HepG2 (cell line): ENCODE results near the gene CYP46A1. TPM values are rescaled to one million over a fixed set of nuclear protein-coding genes. Genes with fewer than 3 reads are reported as not detected.

Experiments used
- ATAC-seq: fragments of 200-7000 bp; cut with Tn5 transposase; 3 replicates; pipeline ENCODE4 v1.9.1; 2020; ENCODE audit warnings: mild to moderate bottlenecking, moderate library complexity
- BruUV-seq: library from RNA; stranded (reverse); fragments of 400-500 nt; replicated peaks from 2 replicates; lab custom pipeline; 2021; lab: Mats Ljungman, UMichigan
- CTCF ChIA-PET: fragments of 300-600 bp; formaldehyde crosslinking; extraction: SDS; loops from one replicate; lab custom pipeline; 2021; ENCODE audit warnings: low total read pairs, inconsistent platforms, low intra/inter-chr PET ratio; lab: Yijun Ruan, JAX
- POLR2A ChIA-PET: fragments of 350-600 bp; sonication (Branson Sonifier 250); formaldehyde crosslinking; loops from one replicate; lab custom pipeline; 2020; ENCODE audit warnings: antibody characterized with exemption, inconsistent platforms; lab: Yijun Ruan, JAX
- DNase-seq: peaks from one replicate; pipeline ENCODE4 v3.0.0-alpha.2; 2015; ENCODE audit warnings: low spot score
- FAIRE-seq: peaks from 3 replicates; lab custom pipeline; 2011; peaks lifted over from hg19 to GRCh38; lab: Jason Lieb, UNC
- H2AFZ ChIP-seq: one replicate; pipeline ENCODE4 v1.6.1; 2011; ENCODE audit warnings: low read length, inconsistent platforms
- H3K27ac ChIP-seq: fragments of 300-600 bp; 3 replicates; pipeline ENCODE4 v1.8.0; 2011; ENCODE audit warnings: mixed run types, mild to moderate bottlenecking, mixed read lengths, low read length, inconsistent platforms; ENCODE audit not compliant: insufficient read depth; ENCODE audit errors: extremely low read length
- H3K27me3 ChIP-seq, 2 experiments: fragments of 200-600 bp in 1 of 2; 2 replicates in 1 of 2; 3 replicates in 1 of 2; pipeline versions ENCODE4 v1.6.0 to v1.8.0; 2011; ENCODE audit warnings: low read length in 2 of 2, mild to moderate bottlenecking in 2 of 2, moderate library complexity in 2 of 2, inconsistent platforms in 1 of 2; ENCODE audit not compliant: insufficient read depth in 2 of 2, control insufficient read depth in 1 of 2
- H3K36me3 ChIP-seq, 2 experiments: fragments of 200-600 bp in 1 of 2; replicated peaks in 1 of 2; 2 replicates in 1 of 2; 3 replicates in 1 of 2; pipeline versions ENCODE4 v1.5.1 to v1.8.0; 2011; ENCODE audit warnings: low read length in 2 of 2, inconsistent platforms in 1 of 2; ENCODE audit not compliant: insufficient read depth in 2 of 2, control insufficient read depth in 1 of 2
- H3K4me1 ChIP-seq: 2 replicates; pipeline ENCODE4 v1.5.1; 2012; ENCODE audit warnings: low read length, inconsistent platforms; ENCODE audit not compliant: insufficient read depth
- H3K4me2 ChIP-seq: 2 replicates; pipeline ENCODE4 v1.6.0; 2011; ENCODE audit warnings: low read depth, low read length, inconsistent platforms
- H3K4me3 ChIP-seq, 3 experiments: fragments of 200-600 bp in 1 of 3; sonication (generic), shearing (Covaris generic) in 1 of 3; replicated peaks in 1 of 3; 2 replicates each; pipeline ENCODE4 v1.5.1; 2011 to 2016; ENCODE audit warnings: low read length in 3 of 3, inconsistent platforms in 2 of 3, low read depth in 2 of 3, mild to moderate bottlenecking in 2 of 3, control low read depth in 1 of 3, mixed read lengths in 1 of 3; ENCODE audit not compliant: insufficient read depth in 1 of 3
- H3K79me2 ChIP-seq: one replicate; pipeline ENCODE4 v1.6.1; 2011; ENCODE audit warnings: low read length, inconsistent platforms; ENCODE audit not compliant: insufficient read depth
- H3K9ac ChIP-seq: 2 replicates; pipeline ENCODE4 v1.6.0; 2011; ENCODE audit warnings: mild to moderate bottlenecking, low read depth, low read length, inconsistent platforms; ENCODE audit not compliant: insufficient read depth
- H3K9me3 ChIP-seq: 2 replicates; pipeline ENCODE4 v1.5.1; 2012; ENCODE audit warnings: mild to moderate bottlenecking, low read length
- H4K20me1 ChIP-seq: 2 replicates; pipeline ENCODE4 v1.6.0; 2011; ENCODE audit warnings: inconsistent platforms, mild to moderate bottlenecking, low read length, moderate library complexity; ENCODE audit not compliant: insufficient read depth
- GZF1 ChIP-seq: sonication (generic); formaldehyde crosslinking; IDR thresholded peaks from 2 replicates; pipeline ENCODE4 v1.5.1; 2020; ENCODE audit warnings: mild to moderate bottlenecking, missing genetic modification reagents
- HMG20B ChIP-seq: conservative IDR thresholded peaks from 2 replicates; pipeline ENCODE4 v1.6.1; 2016; ENCODE audit warnings: missing genetic modification reagents, missing compliant biosample characterization
- TOPORS ChIP-seq: sonication (generic); formaldehyde crosslinking; IDR thresholded peaks from 2 replicates; pipeline ENCODE4 v1.8.0; 2023; ENCODE audit warnings: mild to moderate bottlenecking, missing genetic modification reagents
- WGBS: methylation state at CpG from one replicate; pipeline ENCODE4 v1.1.6; 2017; ENCODE audit warnings: low lambda C conversion rate; 5-methylcytosine and 5-hydroxymethylcytosine counted together
- in situ Hi-C: cut with HindIII; loops from 2 replicates; pipeline ENCODE4 v1.10.0; 2017; ENCODE audit warnings: low pct_unique_long_range_greater_than_20kb; ENCODE audit not compliant: extremely low pct_ligation_motif_present
- intact Hi-C: fragments of 100-400 bp; cut with micrococcal nuclease; formaldehyde crosslinking; loops from one replicate; pipeline ENCODE4 v1.10.0; 2022; ENCODE audit not compliant: unreplicated experiment
- polyA plus RNA-seq, 8 experiments: library from polyadenylated mRNA; depleted of rRNA in 3 of 8; stranded (reverse) in 7 of 8; unstranded in 1 of 8; fragments of >200 nt; fragmentation: Illumina TruSeq in 4 of 8; extraction: Trizol in 4 of 8; gene quantifications; 2 replicates each; pipeline versions ENCODE4 v1.2.1 to v1.2.3, GENCODE V29; 2011 to 2016; ENCODE audit warnings: low read depth in 4 of 8, missing spikeins in 1 of 8, mixed read lengths in 1 of 8; ENCODE audit not compliant: insufficient read depth in 1 of 8
- total RNA-seq, 5 experiments: library from RNA; depleted of rRNA; stranded (reverse); fragments of >200 nt; fragmentation: Illumina TruSeq; extraction: Trizol; gene quantifications; 2 replicates each; pipeline ENCODE4 v1.2.3, GENCODE V29; 2016; ENCODE audit warnings: low read depth in 1 of 5

CYP46A1 gene
- total and polyA plus RNA-seq, 2 of the 13 experiments (the other 11 are each of a cell fraction or from before 2014, with no cell fraction given): not detected

GRCh38 chr14:99727096-99727870, 43.2 kb downstream of the CYP46A1 start:
- Histone ChIP-seq H2AFZ (no peak overlapping the region), H3K27ac (no peak overlapping the region), H3K4me1 (peaks cover 26% of the 10 kb centered on the region), H3K27me3 (peaks cover 5 to 27% of the 10 kb centered on the region in 2 experiments; a peak in 4 of 5 replicates), H4K20me1 (no peaks in the 10 kb centered on the region), H3K9ac (no peak overlapping the region), H3K4me3 (no peak overlapping the region)
- intact Hi-C loops (no loop called here), in situ Hi-C loops (no loop called here)
- DNase-seq: no peak
- POLR2A ChIA-PET: no interaction called here
- CTCF ChIA-PET: no interaction called here
- no peak for FAIRE-seq
- TF ChIP-seq TOPORS (CRISPR knock-in tag) (no peak), GZF1 (no peak)
- TF ChIP-seq, all 625 proteins: peak for 0
- Histone ChIP-seq H3K79me2 (no peaks in the 10 kb centered on the region), H3K36me3 (no peaks in the 10 kb centered on the region), H3K4me2 (no peak overlapping the region), H3K9me3 (no peaks in the 10 kb centered on the region)
- WGBS: 59% methylated on average over 11 of the region's 25 CpGs
- no TSS peak for BruUV-seq
- no peak for ATAC-seq

DNA sequence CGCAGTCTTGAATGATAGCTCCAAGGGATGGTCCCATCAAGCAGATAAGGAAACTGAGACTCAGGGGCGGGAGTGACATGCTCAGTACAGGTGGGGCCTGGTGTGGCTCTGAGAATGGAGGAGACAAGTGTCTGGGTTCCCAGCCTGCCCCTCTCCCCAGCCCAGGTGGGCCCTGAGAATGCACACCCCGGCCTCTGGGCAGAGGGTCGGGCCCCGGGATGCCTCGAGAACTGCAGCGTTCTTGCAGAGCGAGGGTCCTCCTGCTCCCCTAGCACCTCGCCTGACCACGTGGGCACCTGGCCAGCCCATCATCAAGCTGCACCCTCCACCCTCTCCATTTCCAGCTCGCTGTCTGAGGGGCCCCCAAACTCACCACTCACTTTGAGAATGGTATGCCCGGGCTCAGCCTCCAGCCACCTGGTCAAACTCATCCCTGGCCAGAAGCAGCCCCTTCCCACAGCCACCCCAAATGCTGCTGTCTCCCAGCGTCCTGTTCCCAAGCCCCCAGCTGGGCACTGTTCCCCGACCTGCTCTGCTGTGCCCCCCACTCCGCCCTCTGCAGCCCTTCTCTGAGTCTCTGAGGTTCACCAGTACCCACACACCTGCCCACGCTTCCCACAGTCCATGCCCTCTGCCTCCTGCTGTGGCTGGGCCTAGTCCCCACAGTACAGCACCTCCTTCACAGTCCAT, 44.3 kb downstream of the CYP46A1 start:
- no peak overlapping the region for H3K4me2 ChIP-seq
- ATAC-seq (no peak), DNase-seq (no peak), FAIRE-seq (no peak)
- no peak overlapping the region for H3K4me3 ChIP-seq
- no peak overlapping the region for H2AFZ ChIP-seq
- in situ Hi-C loops (no loop called here), intact Hi-C loops (no loop called here)
- no peak overlapping the region for H3K9ac ChIP-seq
- ChIA-PET CTCF (no interaction called here), POLR2A (no interaction called here)
- H4K20me1 ChIP-seq: no peaks in the 10 kb centered on the region
- H3K27ac ChIP-seq: no peak overlapping the region
- no peaks in the 10 kb centered on the region for H3K79me2 ChIP-seq
- TF ChIP-seq HMG20B: no peak
- WGBS: 67% methylated on average over 12 of the region's 16 CpGs
- BruUV-seq: no TSS peak
- H3K27me3 ChIP-seq: peaks cover 5 to 31% of the 10 kb centered on the region in 2 experiments
- H3K9me3 ChIP-seq: no peaks in the 10 kb centered on the region
- no peaks in the 10 kb centered on the region for H3K36me3 ChIP-seq
- H3K4me1 ChIP-seq: peaks cover 36% of the 10 kb centered on the region
